ENCODE measurements around the gene MLLT3.

Gene MLLT3

GRCh38 chr9:20551236-20551635 is 71.1 kb downstream of the MLLT3 start:
- Histone ChIP-seq H2BK5ac (ENCODE audit: low read depth, low read length, poor library complexity) (no peak overlapping the region), H2AK5ac (ENCODE audit: low read length) (no peak overlapping the region)

GRCh38 chr9:20550326-20550725 is 72.0 kb downstream of the MLLT3 start:
- H3K4me1 ChIP-seq (ENCODE audit: control insufficient read depth in 1 of 2, insufficient read depth in 2 of 2, low read length in 2 of 2): peaks cover 0 to 2% of the 10 kb centered on the region in 2 experiments
- H3K79me1 ChIP-seq (ENCODE audit: low read length): no peaks in the 10 kb centered on the region
- no peak overlapping the region for H3K4me3 ChIP-seq (ENCODE audit: low read depth, low read length)
- WGBS (ENCODE audit: extremely low coverage, insufficient coverage, insufficient read length): no CpG with 5 or more reads among the region's 4 CpGs
- H3K79me2 ChIP-seq (ENCODE audit: control insufficient read depth, insufficient read depth, low read length, poor library complexity): no peaks in the 10 kb centered on the region
- H2BK5ac ChIP-seq (ENCODE audit: low read depth, low read length, poor library complexity): no peak overlapping the region
- no peak for DNase-seq
- no peak overlapping the region for H3K9ac ChIP-seq (ENCODE audit: low read length)
- no peak overlapping the region for H2BK12ac ChIP-seq (ENCODE audit: low read length)
- H3K27ac ChIP-seq (ENCODE audit: low read depth, low read length): no peak overlapping the region
- H3K18ac ChIP-seq (ENCODE audit: low read length): no peak overlapping the region
- H4K12ac ChIP-seq (ENCODE audit: low read depth, low read length): no peak overlapping the region
- no peak overlapping the region for H3K4ac ChIP-seq (ENCODE audit: low read depth, low read length)
- no peak overlapping the region for H4K91ac ChIP-seq (ENCODE audit: low read depth, low read length)
- no peaks in the 10 kb centered on the region for H3K36me3 ChIP-seq (ENCODE audit: control insufficient read depth in 1 of 2, insufficient read depth in 2 of 2, low read length in 2 of 2)
- no peak overlapping the region for H2BK120ac ChIP-seq (ENCODE audit: insufficient read depth, low read length, poor library complexity)
- no peak overlapping the region for H4K8ac ChIP-seq (ENCODE audit: low read depth, low read length)
- H2AFZ ChIP-seq (ENCODE audit: insufficient read depth, low read length, poor library complexity): no peak overlapping the region
- no peaks in the 10 kb centered on the region for H3K9me3 ChIP-seq (ENCODE audit: insufficient read depth, low read depth, low read length)
- H3K14ac ChIP-seq (ENCODE audit: low read length): no peak overlapping the region
- H3K27me3 ChIP-seq (ENCODE audit: insufficient read depth, low read length): no peaks in the 10 kb centered on the region
- H3K4me2 ChIP-seq (ENCODE audit: low read length): no peak overlapping the region
- H2AK5ac ChIP-seq (ENCODE audit: low read length): no peak overlapping the region
- H3K23ac ChIP-seq (ENCODE audit: low read length): no peak overlapping the region

More at GRCh38 chr9:20551236-20551635, 71.1 kb downstream of the MLLT3 start:
- Histone ChIP-seq H3K27me3 (ENCODE audit: insufficient read depth, low read length) (no peaks in the 10 kb centered on the region), H4K12ac (ENCODE audit: low read depth, low read length) (no peak overlapping the region), H3K4me1 (ENCODE audit: control insufficient read depth in 1 of 2, insufficient read depth in 2 of 2, low read length in 2 of 2) (peaks cover 0 to 2% of the 10 kb centered on the region in 2 experiments), H4K91ac (ENCODE audit: low read depth, low read length) (no peak overlapping the region), H3K23ac (ENCODE audit: low read length) (no peak overlapping the region), H2AFZ (ENCODE audit: insufficient read depth, low read length, poor library complexity) (no peak overlapping the region), H3K79me2 (ENCODE audit: control insufficient read depth, insufficient read depth, low read length, poor library complexity) (no peaks in the 10 kb centered on the region), H3K36me3 (ENCODE audit: control insufficient read depth in 1 of 2, insufficient read depth in 2 of 2, low read length in 2 of 2) (no peaks in the 10 kb centered on the region), H2BK12ac (ENCODE audit: low read length) (no peak overlapping the region), H3K9me3 (ENCODE audit: insufficient read depth, low read depth, low read length) (no peaks in the 10 kb centered on the region), H3K27ac (ENCODE audit: low read depth, low read length) (no peak overlapping the region), H3K79me1 (ENCODE audit: low read length) (no peaks in the 10 kb centered on the region), H2BK120ac (ENCODE audit: insufficient read depth, low read length, poor library complexity) (no peak overlapping the region), H3K4me2 (ENCODE audit: low read length) (no peak overlapping the region), H3K9ac (ENCODE audit: low read length) (no peak overlapping the region), H3K18ac (ENCODE audit: low read length) (no peak overlapping the region), H3K4me3 (ENCODE audit: low read depth, low read length) (no peak overlapping the region), H4K8ac (ENCODE audit: low read depth, low read length) (no peak overlapping the region), H3K4ac (ENCODE audit: low read depth, low read length) (no peak overlapping the region), H3K14ac (ENCODE audit: low read length) (no peak overlapping the region)
- no peak for DNase-seq

- no CpG with 5 or more reads among the region's 3 CpGs for WGBS (ENCODE audit: extremely low coverage, insufficient coverage, insufficient read length)
- H3K4me2 ChIP-seq (ENCODE audit: low read length): no peak overlapping the region
These were observed 73.2 kb downstream of the MLLT3 start for GRCh38 chr9:20549053-20549452.

GRCh38 chr9:20545023-20545622 is 77.2 kb downstream of the MLLT3 start:
- no peak for DNase-seq

More at GRCh38 chr9:20549053-20549452, 73.2 kb downstream of the MLLT3 start:
- no peak overlapping the region for H3K4ac ChIP-seq (ENCODE audit: low read depth, low read length)
- H4K12ac ChIP-seq (ENCODE audit: low read depth, low read length): no peak overlapping the region
- no peaks in the 10 kb centered on the region for H3K79me1 ChIP-seq (ENCODE audit: low read length)
- no peak overlapping the region for H2AFZ ChIP-seq (ENCODE audit: insufficient read depth, low read length, poor library complexity)
- H2BK120ac ChIP-seq (ENCODE audit: insufficient read depth, low read length, poor library complexity): no peak overlapping the region
- no peak overlapping the region for H2BK5ac ChIP-seq (ENCODE audit: low read depth, low read length, poor library complexity)
- no peak overlapping the region for H3K9ac ChIP-seq (ENCODE audit: low read length)
- no peak overlapping the region for H2AK5ac ChIP-seq (ENCODE audit: low read length)
- no peak overlapping the region for H4K8ac ChIP-seq (ENCODE audit: low read depth, low read length)
- no peak overlapping the region for H3K14ac ChIP-seq (ENCODE audit: low read length)
- DNase-seq: no peak
- no peak overlapping the region for H2BK12ac ChIP-seq (ENCODE audit: low read length)
- H3K9me3 ChIP-seq (ENCODE audit: insufficient read depth, low read depth, low read length): no peaks in the 10 kb centered on the region
- no peak overlapping the region for H3K4me3 ChIP-seq (ENCODE audit: low read depth, low read length)
- no peak overlapping the region for H3K23ac ChIP-seq (ENCODE audit: low read length)
- H3K4me1 ChIP-seq (ENCODE audit: control insufficient read depth in 1 of 2, insufficient read depth in 2 of 2, low read length in 2 of 2): peaks cover 0 to 2% of the 10 kb centered on the region in 2 experiments
- H3K27me3 ChIP-seq (ENCODE audit: insufficient read depth, low read length): no peaks in the 10 kb centered on the region
- H3K36me3 ChIP-seq (ENCODE audit: control insufficient read depth in 1 of 2, insufficient read depth in 2 of 2, low read length in 2 of 2): no peaks in the 10 kb centered on the region
- H3K27ac ChIP-seq (ENCODE audit: low read depth, low read length): no peak overlapping the region
- no peaks in the 10 kb centered on the region for H3K79me2 ChIP-seq (ENCODE audit: control insufficient read depth, insufficient read depth, low read length, poor library complexity)
- no peak overlapping the region for H4K91ac ChIP-seq (ENCODE audit: low read depth, low read length)
- H3K18ac ChIP-seq (ENCODE audit: low read length): no peak overlapping the region

More at GRCh38 chr9:20545023-20545622, 77.2 kb downstream of the MLLT3 start:
- Histone ChIP-seq H2BK5ac (ENCODE audit: low read depth, low read length, poor library complexity) (no peak overlapping the region), H3K4me3 (ENCODE audit: low read depth, low read length) (no peak overlapping the region), H3K4me2 (ENCODE audit: low read length) (no peak overlapping the region), H2BK12ac (ENCODE audit: low read length) (no peak overlapping the region), H2AFZ (ENCODE audit: insufficient read depth, low read length, poor library complexity) (no peak overlapping the region), H3K27me3 (ENCODE audit: insufficient read depth, low read length) (no peaks in the 10 kb centered on the region), H3K18ac (ENCODE audit: low read length) (no peak overlapping the region), H2AK5ac (ENCODE audit: low read length) (no peak overlapping the region), H3K14ac (ENCODE audit: low read length) (no peak overlapping the region), H3K79me1 (ENCODE audit: low read length) (no peaks in the 10 kb centered on the region), H4K8ac (ENCODE audit: low read depth, low read length) (no peak overlapping the region), H3K4ac (ENCODE audit: low read depth, low read length) (no peak overlapping the region), H3K79me2 (ENCODE audit: control insufficient read depth, insufficient read depth, low read length, poor library complexity) (no peaks in the 10 kb centered on the region), H4K12ac (ENCODE audit: low read depth, low read length) (no peak overlapping the region), H3K36me3 (ENCODE audit: control insufficient read depth in 1 of 2, insufficient read depth in 2 of 2, low read length in 2 of 2) (peaks cover 0 to 3% of the 10 kb centered on the region in 2 experiments), H3K9ac (ENCODE audit: low read length) (no peak overlapping the region), H3K4me1 (ENCODE audit: control insufficient read depth in 1 of 2, insufficient read depth in 2 of 2, low read length in 2 of 2) (no peaks in the 10 kb centered on the region), H3K9me3 (ENCODE audit: insufficient read depth, low read depth, low read length) (peaks cover 4% of the 10 kb centered on the region), H4K91ac (ENCODE audit: low read depth, low read length) (no peak overlapping the region), H3K23ac (ENCODE audit: low read length) (no peak overlapping the region), H2BK120ac (ENCODE audit: insufficient read depth, low read length, poor library complexity) (no peak overlapping the region), H3K27ac (ENCODE audit: low read depth, low read length) (no peak overlapping the region)
- WGBS (ENCODE audit: extremely low coverage, insufficient coverage, insufficient read length): no CpG with 5 or more reads among the region's 3 CpGs

Measured in trophoblast cell (in vitro differentiated cells and primary cell).